Loucy (cell line): ENCODE data around the gene KIZ.

Experiments used
- CTCF ChIP-seq: fragments of 200-600 bp; sonication (generic); conservative IDR thresholded peaks from 2 replicates; pipeline ENCODE4 v1.5.1; 2014; ENCODE audit warnings: mild to moderate bottlenecking, antibody characterized with exemption, low read length
- EZH2phosphoT487 ChIP-seq: fragments of 200-600 bp; IDR thresholded peaks from 2 replicates; pipeline ENCODE4 v1.6.1; 2018; ENCODE audit warnings: antibody characterized with exemption, mild to moderate bottlenecking, moderate library complexity, borderline replicate concordance

DNA sequence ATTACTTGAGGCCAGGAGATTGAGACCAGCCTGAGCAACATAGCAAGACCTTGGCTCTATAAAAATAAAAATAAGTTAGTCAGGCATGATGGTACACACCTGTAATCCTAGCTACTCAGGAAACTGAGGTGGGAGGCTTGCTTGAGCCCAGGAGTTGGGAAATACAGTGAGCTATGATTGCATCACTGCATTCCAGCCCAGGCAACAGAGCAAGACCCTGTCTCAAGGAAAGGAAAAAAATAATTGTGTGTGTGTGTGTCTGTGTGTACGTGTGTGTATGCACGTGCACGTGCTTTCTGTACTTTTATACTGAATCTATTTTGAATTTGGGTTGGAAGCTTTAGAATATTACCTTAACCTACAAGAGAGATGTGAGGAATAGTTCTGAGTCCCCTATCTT is 58.9 kb downstream of the KIZ start:
- TF ChIP-seq CTCF (no peak), EZH2phosphoT487 (no peak)
